HG02938 (cell line): ENCODE results near the gene ASB3.
"Not testable (repeated sequence)": the region's sequence is repeated elsewhere in the genome, so short reads cannot be mapped to it uniquely, and the experiment has no call there.

Experiments
- ATAC-seq: cut with Tn5 transposase; IDR thresholded peaks from one replicate; pipeline ENCODE4 v1.9.1; 2021; ENCODE audit warnings: mild to moderate bottlenecking, moderate library complexity; ENCODE audit not compliant: unreplicated experiment

ASB3 gene

DNA sequence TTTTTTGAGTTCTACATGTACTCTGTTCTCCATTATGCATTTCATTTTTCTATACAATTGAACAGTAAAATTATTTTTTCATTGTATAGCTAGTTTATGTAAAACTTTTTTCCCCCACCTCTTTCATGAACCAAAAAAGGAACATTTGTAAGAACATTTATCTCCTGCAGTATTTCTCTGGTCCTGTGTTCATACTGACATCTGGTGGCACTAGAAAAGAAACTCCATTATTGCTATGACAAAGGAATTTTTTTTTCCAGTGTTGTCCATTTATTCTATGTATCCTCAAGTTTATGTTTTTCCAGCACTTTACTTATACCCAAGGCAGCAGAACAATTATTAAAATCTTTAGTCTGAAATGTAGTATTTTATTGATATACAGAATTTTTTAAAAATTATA, 46.6 kb downstream of the ASB3 start:
- no peak for ATAC-seq

DNA sequence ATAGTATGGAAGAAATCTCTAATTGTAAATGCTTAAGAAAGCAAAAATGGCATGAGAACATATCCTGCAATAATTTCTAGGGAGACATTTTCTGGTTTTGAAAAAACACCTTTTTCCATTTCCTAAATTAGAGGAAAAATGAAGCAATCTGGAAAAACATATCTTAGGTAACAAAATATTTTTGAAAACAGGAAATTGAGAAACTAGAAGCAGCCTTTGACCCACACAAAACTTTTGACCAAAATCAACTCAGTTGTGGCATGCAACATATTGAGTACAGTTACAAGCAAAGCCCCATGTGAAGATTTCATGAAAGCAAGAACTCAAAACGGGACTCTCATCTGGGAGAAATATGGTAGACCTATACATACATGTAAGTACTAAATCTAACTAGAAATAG, 47.7 kb downstream of the ASB3 start:
- ATAC-seq: no peak

DNA sequence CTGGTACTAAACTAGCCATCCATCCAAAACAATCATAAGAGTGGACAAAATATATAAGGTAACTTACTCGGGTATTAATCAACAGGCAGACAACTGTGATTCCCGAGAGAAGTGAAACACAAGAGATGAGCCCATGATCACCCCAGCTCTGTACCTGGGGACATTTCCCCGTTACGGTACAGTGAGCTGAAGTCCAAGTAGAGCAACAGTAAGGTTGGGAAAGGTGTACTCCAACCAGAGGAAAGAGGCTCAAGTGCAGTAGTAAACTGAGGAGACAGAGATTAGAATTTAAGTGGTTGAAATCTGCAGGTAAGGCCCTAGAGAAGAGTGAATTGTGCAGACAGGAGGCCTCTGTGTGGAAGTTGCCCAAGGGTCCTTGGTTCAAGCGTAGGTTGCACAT, 49.7 kb downstream of the ASB3 start:
- no peak for ATAC-seq

DNA sequence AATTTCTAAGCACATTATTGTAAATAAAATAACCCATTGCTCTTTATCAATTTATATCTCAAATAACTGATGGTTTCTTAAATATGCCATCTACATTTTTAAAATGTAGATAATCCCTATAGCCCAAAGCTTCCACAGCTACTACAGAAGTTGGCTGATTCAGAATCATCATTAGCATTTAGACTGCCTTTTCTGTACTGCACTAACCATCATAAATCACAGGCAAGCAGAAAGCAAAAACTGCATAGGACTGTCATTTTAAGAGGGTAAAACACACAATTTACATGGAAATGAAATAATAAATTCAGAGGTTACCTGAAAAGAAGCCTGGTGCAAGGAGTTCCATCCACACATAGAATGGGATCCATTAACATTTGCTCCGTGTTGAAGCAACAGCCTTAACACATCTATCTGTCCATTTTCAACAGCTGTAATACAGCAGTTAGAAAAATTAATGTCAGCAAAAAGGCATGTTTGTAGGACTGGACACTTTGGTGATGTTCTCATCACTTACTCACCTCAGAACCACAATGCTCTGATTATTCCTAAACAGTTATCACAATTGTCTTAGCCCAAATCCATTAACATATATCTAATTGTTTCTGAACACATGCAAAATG, 57.5 kb downstream of the ASB3 start:
- no peak for ATAC-seq

DNA sequence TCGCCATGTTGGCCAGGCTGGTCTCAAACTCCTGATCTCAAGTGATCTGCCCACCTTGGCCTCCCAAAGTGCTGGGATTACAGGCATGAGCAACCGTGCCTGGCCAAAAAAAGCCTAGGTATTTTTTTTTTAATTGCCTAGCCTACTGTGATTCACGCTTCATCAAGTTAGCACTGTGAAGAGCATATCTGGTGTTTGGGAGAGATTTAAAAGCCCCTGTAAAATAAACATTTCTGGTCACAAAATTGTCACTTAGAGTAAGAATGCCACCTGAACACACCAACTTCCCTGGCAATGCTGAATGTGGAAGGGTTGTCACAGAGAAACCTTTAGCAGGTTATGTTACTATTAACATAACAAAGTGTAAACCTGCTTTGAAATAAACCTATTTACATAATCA, 58.8 kb downstream of the ASB3 start:
- ATAC-seq: no peak

- no peak for ATAC-seq
Observed at GRCh38 chr2:53725662-53726061, 61.1 kb downstream of the ASB3 start.

- ATAC-seq: no peak
Observed at GRCh38 chr2:53724536-53724935, 62.2 kb downstream of the ASB3 start.

DNA sequence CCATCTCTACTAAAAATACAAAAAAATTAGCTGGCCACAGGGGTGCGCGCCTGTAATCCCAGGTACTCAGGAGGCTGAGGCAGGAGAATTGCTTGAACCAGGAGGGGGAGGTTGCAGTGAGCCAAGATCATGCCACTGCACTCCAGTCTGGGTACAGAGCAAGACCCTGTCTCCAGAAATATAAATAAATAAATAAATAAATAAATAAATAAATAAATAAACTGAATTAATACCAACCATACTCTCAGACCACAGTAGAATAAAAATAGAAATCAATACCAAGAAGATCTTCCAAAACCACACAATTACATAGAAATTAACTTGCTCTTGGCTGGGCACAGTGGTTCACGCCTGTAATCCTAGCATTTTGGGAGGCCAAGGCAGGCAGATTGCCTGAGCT, 65.8 kb downstream of the ASB3 start:
- not testable (repeated sequence) for ATAC-seq

- no peak for ATAC-seq
Observed at GRCh38 chr2:53715568-53715967, 71.2 kb downstream of the ASB3 start.

DNA sequence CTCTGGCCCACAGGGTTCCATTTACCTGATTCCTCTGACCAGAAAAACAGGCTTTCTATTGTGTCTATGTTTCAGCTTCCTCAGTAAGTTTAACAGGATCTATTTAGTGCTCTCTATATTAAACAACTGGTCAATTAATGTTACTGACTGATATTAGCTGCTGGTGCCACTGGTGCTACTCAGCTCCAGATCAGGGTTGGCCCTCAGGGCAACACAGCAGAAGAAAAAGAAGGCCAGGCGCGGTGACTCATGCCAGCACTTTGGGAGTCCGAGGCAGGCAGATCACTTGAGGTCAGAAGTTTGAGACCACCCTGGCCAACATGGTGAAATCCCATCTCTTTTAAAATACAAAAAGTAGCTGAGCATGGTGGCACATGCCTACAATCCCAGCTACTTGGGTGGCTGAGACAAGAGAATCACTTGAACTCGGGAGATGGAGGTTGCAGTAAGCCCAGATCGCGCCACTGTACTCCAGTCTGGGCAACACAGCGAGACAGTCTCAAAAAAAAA, 75.4 kb downstream of the ASB3 start:
- no peak for ATAC-seq

DNA sequence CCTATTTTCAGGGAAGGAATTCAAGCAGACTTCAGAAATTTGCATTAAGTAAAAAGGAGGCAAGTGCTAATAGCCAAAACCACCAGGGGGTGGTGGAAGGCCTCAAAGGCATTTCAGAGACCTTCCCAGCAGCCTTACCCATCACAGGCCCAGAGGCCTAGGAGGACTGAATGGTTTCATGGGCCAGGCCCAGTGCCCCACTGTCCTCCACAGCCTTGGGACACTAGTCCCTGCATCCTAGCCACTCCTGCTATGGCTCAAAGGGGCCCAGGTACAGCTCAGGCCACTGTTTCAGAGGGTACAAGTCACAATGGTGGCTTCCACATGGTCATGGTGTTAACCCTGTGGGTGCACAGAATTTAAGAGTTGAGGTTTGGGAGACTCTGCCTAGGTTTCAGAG, 77.8 kb downstream of the ASB3 start:
- ATAC-seq: no peak

- ATAC-seq: no peak
Observed at GRCh38 chr2:53701221-53701620, 85.5 kb downstream of the ASB3 start.

DNA sequence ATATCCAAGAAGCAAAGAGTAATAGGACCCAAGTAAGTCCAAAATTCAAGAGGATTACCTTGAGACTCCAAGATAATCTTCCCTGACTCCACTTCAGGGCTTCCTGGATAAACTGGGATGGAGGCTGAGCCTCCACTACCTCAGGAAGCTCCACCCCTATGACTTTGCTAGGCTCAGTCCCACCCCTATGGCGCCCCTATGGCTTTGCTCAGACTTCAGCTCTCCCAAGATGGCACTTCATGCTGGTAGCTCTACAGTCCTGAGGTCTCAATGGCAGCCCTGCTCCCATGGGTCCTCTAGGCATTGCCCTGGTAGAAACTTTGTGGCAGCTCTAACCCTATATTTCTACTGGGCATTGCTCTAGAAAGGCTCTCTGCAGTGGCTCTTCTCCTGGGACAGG, 89.1 kb downstream of the ASB3 start:
- no peak for ATAC-seq

DNA sequence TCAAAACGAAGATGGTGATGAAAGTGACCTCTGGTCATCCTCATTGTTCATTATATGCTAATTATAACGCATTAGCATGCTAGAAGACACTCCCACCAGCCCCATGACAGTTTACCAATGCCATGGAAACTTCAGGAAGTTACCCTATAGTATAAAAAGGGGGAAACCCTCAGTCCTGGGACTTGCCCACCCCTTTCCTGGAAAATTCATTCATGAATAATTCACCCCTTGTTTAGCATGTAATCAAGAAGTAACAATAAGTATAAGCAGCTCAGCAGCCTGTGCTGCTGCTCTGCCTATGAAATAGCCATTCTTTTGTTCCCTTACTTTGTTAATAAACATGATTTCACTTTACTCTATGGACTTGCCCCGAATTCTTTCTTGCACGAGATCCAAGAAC, 89.7 kb downstream of the ASB3 start:
- ATAC-seq: no peak

DNA sequence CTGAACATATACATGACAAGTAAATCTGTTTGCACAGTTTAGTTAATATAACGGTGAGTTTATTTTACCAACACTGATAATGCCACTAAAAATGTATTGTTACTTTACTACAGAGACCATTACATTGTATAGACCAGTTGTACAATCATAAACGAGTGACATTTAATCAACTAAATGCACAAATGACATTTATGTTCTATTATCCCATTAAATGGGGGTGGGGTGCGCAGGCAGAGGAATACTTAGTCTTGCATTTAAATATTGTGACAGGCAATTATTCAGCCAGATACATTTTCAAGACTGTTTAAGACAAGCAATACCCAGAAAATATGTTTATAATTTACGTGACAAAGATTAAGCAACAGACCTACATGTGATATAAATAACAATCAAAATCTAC, 91.2 kb downstream of the ASB3 start:
- no peak for ATAC-seq

DNA sequence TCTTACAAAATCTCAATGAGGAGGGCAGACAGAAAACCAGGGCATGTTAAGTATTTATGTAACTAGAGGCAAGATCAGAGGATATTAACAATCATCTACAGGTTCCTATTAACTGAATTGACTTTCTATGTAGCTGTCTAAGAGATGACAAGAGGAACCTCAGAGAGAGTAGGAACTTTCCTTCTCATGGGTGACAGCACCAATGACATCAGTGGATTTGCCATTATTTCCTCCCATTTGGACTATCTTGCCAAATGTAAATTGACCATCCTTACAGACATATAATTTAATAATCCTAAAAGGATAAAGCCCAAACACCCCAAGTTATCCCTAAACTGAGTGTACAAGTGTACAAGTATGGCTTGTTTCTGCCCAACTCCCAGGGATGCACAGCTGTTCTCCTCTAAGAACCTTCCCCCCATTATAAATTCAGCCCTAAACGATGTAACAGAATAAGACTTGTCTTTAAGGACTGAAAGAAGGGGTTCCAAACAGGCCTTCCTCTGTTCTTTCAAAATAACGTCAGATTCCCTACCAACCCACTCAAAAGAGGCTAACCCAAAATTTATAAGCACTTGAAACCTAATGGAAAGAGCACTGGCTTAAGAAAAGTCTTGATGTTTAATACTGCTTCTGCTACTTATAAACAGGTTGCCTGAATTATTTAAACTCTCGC, 92.5 kb downstream of the ASB3 start:
- ATAC-seq: no peak

DNA sequence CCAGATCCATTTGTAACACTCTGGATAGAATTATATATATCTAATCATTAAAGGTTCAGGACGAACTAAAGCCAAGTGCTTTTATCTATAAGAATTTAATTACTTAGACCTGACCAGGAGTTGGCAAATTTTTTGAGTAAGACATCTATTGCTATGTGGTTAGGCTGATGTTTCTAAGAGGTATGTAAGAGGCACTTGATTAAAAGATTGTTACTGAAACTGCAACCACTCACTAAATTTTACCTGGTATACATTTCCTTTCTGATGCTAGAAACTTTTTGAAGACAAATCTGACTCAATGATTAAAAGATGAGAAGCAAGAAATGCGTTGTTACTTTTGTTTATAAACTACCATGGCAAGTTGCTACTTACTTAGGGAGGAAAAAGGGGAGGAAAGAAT, 95.9 kb downstream of the ASB3 start:
- ATAC-seq: no peak

- no peak for ATAC-seq
Observed at GRCh38 chr2:53672881-53673522, 113.8 kb downstream of the ASB3 start.

DNA sequence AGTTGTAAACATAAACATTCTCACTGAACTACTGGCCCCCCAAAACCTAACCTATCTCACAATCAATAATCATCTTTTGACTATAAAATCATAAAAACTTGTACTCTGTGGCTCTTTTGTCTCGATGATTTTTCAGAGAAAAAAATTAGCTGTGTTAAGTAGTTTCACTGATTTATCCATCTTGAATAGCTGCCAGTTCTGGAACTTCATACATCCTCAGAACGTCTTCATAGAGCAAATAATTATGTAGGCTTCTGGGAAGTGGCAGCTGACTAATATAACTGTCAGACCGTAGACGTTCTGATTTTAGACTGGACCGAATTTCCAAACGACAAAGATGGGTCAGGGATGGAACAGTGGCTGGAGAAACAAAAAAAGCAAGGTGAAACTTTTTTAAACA, 116.4 kb downstream of the ASB3 start:
- no peak for ATAC-seq

DNA sequence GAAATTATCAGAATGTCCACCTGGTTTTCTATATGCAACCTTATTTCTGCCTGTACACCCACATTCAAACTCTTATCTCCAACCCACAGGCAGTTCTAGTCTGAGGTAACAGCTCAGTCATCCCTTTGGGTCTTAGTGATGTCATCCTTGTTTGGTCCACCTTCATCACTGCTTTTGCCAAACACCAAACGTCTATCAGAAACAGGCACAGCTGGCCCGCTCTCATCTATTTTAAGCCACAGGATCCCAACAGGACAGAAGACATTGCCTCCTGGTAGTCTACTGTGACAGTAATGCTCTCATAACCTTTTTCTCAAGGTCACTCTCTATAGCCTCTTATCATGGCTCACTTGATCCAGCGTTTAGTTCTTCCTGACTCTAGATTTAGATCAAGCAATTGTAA, 118.1 kb downstream of the ASB3 start:
- ATAC-seq: no peak

DNA sequence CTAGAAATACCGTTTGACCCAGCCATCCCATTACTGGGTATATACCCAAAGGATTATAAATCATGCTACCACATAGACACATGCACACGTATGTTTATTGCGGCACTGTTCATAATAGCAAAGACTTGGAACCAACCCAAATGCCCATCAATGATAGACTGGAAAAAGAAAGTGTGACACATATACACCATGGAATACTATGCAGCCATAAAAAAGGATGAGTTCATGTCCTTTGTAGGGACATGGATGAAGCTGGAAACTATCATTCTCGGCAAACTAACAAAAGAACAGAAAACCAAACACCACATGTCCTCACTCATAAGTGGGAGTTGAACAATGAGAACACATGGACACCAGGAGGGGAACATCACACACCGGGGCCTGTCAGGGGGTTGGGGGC, 119.6 kb downstream of the ASB3 start:
- ATAC-seq: not testable (repeated sequence)

DNA sequence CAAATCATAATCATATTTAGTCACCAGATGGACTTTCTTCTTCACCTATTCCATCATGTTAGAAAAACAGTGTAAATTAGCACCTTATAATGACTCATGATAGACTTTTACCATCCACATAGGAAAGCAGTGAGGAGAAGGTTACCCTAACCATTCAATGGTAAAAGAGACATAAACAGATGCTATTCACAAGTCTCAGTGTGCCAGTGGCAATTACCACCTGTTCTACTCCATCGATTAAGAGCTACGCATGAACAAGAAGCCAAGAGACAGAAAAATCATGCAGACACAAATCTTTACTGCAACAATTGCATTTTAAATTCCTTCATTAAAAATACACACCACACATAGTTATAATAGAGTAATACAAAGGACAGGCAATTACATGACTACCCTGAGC, 125.9 kb downstream of the ASB3 start:
- ATAC-seq: no peak
